HG03565 (cell line): ENCODE measurements around the gene TAOK3.
A peak's percentile ranks its signal among the peaks of the same experiment; 100 is the strongest.
"Not testable (repeated sequence)": the region's sequence is repeated elsewhere in the genome, so short reads cannot be mapped to it uniquely, and the experiment has no call there.

ENCODE experiments used
- ATAC-seq: cut with Tn5 transposase; IDR thresholded peaks from one replicate; pipeline ENCODE4 v1.9.1; 2021; ENCODE audit warnings: mild to moderate bottlenecking, moderate library complexity; ENCODE audit not compliant: unreplicated experiment

The TAOK3 gene

DNA sequence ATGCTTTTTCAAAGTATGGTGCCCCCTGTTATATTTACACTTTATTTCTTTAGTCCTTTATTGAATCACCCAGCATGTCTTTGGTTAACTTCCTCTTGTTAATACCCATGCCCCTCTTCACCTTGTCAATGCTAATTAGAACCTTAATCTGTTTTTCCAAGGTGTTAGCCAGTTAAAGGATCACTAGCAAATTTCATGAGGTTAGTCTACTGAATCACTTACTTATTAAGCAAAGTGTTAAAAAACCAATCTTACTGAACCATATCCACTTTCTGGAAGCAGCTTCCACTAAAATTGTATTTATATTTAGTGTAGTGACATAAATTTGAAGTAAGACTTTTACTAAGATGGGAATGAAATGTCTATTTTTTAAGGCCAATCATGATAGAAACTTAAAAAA lies 27.9 kb downstream of the TAOK3 start:
- ATAC-seq = no peak

DNA sequence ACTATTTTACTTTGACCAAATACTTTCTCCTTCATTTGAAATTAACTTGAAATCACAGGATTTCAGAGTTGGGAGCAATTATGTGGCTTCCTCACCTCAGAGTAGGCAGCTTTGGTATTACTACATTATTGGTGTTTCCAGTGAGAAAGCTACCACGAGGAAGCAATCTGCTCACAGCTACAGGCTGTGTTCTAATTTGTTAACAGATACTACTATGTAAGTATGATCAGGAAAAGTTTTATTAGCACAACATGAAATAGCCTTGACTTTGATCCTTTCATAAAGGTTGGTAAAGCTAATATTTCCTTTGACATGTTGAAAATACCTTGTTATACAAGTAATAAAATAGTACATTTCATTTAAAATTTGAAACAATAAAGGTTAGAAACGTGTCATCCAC lies 30.6 kb downstream of the TAOK3 start:
- ATAC-seq = no peak

DNA sequence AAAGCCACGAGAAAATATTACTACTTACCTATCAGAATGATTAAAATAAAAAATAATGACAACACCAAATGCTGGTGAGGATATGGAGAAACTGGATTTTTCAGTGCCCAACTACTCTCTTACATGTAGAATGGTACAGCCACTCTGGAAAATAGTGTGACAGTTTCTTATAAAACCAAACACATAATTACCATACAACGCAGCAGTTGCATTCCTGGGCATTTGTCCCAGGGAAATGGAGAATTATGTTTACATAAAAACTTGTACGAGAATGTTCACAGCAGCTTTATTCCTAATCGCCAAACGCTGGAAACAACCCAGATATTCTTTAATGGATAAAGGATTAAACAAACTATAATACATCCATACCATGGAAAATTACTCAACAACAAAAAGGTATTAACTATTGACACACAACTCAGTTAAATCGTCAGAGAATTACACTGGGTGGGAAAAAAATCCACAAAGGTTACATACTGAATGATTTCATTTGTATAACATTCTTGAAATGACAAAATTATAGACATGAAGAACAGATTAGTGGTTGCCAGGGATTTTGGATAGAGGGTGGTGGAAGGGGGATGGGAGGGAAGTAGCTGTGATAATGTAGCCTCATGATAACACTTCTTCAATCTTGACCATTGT lies 35.4 kb downstream of the TAOK3 start:
- no peak for ATAC-seq

DNA sequence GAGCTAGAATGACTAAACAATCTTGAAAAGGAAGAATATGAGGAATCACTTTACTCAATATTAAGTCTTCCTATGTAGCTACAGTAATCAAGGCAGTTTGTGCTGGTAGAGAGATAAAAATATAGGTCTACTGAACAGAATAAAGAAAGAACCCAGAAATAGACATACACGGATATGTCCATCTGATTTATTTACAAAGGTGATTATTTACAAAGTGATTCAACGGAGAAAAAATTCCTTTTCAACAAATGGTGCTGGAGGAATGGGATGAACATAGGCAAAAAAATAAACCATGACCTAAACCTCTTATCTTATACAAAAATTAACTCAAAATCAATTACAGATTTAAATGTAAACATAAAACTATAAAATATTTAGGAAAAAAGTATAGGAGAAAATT lies 36.6 kb downstream of the TAOK3 start:
- ATAC-seq = no peak

DNA sequence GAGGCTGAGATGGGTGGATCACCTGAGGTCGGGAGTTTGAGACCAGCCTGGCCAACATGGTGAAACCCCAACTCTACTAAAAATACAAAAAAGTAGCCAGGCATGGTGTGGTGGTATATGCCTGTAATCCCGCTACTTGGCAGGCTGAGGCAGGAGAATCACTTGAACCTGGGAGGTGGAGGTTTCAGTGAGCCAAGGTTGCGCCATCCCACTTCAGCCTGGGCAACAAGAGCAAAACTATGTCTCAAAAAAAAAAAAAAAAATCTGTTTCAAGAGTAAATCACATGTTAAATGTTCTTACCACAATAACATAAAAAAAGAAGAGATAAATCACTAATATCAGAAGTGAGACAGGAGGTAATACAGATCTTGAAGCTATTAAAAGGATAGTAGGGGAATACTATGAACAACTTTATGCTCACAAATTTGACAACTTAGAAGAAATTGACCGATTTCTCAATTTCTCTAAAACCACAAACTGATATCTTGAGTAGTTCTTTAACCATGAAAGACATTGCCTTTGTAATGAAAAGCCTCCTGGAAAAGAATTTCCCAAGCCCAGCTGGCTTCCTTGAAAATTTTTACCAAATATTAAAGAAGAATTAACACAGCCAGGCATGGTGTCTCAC lies 37.7 kb downstream of the TAOK3 start:
- no peak for ATAC-seq

DNA sequence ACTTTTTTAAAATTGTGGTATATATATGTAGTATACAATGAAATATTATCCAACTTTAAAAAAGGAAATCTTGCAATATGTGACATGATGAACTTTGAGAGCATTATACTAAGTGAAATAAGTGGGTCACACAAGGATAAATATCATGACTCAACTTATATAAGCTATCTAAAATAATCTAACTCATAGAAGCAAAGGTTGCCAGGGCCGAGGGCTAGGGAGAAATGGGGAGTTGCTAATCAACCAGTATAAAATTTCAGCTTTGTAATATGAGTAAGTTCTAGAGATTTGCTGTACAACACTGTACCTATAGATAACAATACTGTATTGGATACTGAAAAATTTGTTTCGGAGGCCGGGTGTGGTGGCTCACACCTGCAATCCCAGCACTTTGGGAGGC lies 38.5 kb downstream of the TAOK3 start:
- no peak for ATAC-seq

DNA sequence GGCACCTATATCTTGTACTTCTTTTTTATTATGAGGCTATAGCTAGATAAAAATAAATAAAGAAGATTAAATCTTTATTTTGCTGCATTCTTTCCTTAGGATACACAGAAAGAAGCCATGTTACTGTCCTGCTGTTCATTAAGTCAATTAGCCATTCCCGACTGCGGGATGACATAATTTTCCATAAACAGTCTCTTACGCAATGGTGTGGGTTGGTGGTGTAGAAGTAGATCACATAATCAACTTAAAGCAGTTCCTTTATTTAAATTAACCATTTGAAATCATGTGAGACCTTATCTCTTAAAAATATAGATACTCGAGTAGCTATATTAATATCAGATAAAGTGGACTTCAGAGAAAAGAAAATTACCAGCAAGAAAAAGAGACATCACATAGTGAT lies 40.2 kb downstream of the TAOK3 start:
- no peak for ATAC-seq

DNA sequence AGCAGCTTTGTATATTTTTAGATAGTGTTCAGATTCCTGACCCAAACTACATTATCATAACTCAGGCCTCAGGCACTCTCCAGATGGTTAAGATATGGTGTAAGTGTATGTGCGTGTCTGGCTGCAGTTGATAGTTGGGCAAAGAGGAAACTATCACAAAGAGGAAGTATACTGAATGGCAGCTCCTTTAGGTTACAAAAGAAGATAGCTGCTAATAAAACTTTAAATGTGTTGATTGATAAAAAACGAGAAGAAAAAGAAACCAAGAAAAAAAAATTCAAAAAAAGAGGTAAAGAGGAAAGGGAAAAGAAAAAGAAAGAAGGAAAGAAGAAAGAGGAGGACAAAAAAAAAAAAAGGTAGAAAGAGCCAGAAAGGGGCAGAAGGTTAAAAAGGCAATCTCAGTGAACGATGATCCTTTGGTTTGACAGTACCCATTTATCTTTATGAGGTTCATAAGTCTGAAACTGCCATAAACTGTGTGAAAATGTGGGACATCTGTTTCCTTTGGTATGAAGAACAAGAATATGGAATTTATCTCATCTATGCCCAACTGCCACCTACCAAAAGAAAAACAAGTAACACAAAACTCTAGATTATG lies 42.2 kb downstream of the TAOK3 start:
- peak; percentile 79 for ATAC-seq

DNA sequence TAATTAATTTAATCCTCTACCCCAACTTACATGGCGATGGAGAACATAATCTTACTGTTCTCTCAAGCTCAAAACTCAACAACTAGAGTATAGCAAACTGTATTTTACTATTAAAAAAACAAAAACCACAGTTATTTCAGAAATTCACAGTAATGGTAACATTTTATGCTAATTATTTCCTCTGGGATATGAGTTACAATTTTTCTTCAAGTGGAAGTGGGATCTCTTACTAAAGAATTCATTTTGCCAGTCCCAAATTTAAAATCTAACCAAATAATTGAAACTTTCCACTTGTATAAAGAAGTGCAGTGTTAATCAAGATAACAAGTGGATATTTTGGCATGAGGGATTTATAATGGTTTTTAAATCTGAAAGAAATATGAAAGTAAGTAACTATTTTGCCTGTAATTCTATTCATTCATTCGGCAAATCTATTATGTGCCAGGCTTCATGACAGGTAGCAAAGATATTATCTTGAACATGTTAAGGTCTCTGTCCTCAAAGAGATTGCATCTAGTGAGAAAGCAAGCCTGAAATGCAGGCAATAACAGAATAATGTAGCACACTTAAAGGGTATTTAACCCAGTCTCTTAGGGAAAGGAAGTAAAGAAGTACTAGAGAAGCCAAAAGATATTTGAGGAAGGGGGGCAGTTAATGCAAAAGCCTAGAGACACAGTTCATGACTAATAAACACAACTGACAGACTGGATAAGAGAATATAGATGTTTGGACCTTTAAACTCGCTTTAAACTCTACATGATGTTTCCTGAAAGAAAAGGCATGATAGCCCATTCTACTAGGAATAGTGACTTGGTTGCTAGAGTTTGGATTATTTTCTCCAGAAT lies 44.0 kb downstream of the TAOK3 start:
- no peak for ATAC-seq

DNA sequence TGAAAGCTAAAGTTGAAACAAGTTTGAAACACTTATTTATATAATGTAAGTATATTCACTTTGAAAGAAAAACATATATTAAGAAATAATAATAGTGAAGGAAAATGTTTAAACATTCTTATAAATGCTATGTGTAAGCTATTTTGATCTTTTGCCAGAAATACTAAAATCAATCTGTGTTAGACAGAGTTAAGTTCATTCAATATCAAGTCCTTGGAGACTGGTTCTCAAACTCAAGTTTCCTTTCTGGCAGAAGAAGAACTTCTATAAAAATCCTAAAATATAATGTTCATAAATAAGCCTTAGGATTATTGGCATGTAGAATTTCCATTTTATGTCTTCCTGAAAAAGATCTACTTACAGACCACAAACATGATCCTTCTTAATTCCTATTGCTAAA lies 45.3 kb downstream of the TAOK3 start:
- ATAC-seq = no peak

DNA sequence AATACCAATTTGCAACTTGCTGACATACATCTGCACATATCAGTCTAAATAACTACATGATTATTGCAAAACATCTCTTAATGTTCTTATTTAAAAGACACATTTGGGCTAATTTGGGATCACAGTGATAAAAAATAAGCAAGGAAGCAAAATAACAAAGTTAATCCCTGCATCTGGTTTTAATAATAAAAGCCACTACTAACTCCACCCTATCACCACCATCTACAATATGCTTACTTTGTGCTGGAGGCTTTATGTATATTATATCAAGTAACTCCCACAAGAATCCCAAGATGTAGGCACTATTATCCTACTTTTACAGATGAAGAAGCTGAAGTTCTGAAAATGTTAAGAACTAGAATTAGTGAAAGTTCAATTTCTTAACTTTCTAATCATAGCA lies 45.7 kb downstream of the TAOK3 start:
- no peak for ATAC-seq

DNA sequence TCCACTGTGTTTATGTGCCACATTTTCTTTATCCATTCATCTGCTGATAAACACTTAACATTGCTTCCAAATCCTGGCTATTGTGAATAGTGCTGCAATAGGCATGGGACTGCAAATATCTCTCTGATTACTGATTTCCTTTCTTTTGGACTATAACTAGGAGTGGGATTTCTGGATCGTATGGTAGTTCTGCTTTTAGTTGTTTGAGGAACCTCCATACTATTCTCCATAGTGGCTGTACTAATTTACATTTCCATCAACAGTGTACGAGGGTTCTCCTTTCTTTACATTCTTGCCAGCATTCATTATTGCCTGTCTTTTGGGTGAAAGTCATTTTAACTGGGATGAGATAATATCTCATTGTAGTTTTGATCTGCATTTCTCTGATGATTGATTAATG lies 47.6 kb downstream of the TAOK3 start:
- ATAC-seq = no peak

DNA sequence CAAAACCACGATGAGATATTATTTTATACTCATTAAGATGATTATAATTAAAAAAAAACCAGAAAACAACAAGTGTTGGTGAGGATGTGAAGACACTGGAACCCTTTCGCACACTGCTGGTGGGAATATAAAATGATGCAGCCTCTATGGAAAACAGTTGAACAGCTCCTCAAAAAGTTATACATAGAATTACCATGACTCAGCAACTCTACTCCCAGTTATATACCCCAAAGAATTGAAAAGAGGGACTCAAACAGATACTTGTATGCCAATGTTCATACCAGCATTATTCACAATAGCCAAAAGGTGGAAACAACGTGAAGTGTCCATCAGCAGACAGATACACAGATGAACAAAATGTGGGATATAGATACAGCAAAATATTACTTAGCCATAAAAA lies 53.1 kb downstream of the TAOK3 start:
- no peak for ATAC-seq

DNA sequence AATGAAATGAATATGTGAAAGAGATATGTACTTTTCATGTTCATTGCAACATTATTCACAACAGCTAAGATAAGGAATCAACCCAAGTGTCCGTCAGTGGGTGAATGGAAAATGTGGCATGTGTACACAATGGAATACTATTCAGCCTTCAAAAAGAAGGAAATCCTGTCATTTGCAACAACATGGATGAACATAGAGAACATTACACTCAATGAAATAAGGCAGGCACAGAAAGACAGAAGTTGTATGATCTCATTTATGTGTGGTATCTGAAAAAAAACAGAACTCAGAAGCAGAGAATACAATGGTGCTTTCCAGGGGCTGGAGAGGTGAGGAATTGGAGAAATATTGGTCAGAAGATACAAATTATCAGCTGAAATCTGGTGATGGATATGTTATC lies 54.0 kb downstream of the TAOK3 start:
- ATAC-seq = no peak

DNA sequence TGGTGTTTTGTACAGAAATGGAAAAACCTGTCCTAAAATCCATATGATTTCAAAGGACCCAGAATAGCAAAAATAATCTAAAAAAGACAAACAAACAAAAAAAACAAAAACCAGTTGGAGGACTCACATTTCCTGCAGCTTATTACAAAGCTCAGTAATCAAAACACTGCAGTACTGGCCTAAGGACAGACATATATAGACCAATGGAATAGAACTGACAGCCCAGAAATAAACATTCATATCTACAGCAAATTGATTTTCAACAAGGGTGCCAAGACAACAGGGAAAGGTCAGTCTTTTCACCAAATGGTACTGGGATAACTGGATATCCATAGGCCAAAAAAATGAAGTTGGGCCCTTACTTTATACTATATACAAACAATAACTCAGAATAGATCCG lies 55.0 kb downstream of the TAOK3 start:
- no peak for ATAC-seq

DNA sequence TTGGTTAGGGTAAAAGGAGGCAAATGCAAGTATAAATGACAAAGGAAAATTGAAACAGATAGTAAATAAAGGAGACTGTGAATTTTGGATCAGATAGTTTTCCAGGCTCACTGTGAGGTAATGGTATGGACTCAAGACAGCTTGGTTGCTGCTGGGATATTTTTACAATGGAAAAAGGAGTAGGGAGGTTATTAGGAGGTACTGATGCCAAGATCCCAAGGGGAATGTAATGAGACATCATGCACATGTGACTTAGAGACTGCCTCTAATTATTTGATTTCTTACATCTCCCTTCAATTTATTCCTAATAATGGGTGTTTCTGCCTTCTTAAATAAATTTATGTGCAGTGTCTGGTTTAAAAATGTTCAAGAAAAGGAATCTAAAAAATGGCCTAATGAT lies 56.9 kb downstream of the TAOK3 start:
- ATAC-seq = no peak

DNA sequence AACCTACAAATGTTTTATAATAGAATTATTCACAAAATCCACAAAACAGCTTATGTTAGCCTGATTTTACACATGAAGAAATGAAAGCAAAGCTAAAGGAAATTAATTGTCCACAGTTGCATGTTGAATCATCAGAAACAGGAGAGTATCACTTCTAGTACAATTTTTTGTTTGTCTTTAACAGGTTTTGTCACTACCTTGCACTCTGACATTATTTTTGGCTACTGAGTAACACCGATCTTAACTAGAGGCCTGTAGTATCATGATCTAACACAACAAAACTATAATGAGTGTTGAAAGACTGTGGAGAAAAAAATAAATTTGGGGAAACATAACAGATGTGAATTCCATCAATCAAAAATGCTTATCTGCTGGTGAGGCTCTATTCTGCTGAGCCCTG lies 60.1 kb downstream of the TAOK3 start:
- peak; percentile 73 for ATAC-seq

DNA sequence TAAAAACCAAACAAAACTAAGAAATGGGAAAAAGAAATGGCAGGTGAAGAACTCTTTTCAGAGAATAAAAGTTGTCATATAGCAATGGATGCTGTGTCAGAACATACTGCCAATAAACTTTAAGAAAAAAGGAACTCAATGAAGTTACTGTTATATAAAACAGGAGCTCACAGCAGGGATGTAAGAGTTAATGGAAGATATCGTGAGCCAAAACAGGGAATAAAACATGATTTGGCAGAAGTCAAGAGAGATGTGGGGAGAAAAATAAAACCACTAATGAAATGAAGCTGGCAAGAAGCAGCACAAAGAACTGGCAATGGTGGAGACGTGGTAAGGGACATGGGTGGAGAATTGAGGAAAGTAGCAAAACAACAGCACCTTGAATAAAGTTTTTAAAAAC lies 61.0 kb downstream of the TAOK3 start:
- no peak for ATAC-seq

DNA sequence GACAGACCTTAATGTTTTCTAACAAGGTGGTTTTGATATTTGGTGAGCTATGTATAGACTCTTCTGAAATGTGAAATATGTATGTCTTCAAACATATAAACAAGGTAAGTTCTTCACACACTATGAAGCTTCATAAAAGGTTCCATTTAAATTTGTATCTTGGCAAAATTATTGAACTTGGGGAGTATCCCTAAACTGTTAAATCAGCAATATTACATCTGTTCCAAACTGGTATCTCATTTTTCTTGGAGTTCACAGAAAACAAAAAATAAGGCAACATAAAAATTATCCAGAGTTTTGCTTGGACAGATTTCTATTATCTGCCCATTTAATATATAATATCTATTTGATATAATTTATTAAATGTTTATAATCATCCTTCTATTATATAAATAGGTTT lies 62.4 kb downstream of the TAOK3 start:
- ATAC-seq = no peak

DNA sequence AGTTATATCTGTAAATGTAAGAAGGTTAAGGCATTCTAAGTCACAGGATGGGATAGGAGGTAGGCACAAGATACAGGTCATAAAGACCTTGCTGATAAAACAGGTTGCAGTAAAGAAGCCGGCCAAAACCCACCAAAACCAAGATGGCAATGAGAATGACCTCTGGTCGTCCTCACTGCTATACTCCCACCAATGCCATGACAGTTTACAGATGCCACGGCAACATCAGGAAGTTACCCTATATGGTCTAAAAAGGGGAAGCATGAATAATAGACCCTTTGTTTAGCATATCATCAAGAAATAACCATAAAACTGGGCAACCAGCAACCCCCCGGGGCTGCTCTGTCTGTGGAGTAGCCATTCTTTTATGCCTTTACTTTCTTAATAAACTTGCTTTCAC lies 64.7 kb downstream of the TAOK3 start:
- not testable (repeated sequence) for ATAC-seq

DNA sequence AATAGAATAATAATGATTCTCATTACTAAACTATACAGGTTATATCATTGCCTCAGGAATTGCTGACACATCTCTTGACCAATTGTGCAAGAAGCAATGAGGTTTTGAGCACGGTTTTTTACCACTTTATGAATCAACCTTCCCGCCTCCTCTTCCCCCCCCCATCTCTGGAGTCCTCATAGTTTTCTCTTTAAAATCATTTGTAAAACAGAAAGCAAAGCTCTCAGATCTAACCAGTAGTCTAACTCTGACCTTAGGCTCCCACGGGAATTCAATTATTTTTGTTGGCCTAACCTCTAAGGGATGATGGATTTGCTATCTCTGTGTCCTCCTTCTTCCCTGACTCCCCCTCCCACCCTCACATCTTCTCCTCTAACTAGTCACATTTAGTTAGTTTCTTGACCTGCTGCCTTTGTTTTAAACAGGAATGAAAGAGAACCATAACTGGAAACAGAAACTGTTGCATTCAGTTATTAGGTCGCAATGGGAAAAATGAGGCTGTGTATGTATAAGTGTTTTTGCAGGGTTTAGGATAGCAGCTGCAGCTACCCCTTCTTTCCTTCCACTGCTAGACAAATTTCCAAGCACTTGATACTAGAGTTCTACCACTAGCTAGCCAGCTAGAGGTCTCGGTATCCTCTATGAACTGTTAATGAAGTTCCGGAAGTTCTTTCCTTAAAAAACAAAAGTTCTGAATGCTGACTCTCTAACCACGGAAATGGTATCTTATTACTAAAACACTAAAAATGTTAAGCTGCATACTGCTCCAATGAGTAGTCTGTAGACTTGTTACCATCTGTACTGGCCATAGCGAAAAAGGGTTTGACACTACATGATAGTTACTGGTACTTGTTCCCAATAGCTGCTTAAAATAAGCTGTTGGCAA lies 65.4 kb downstream of the TAOK3 start:
- no peak for ATAC-seq
